Loucy (cell line): Measurements from ENCODE around the gene GPR37.

ENCODE experiments used
- H2AFZ ChIP-seq: fragments of 200-600 bp; sonication (generic); 2 replicates; pipeline ENCODE4 v1.6.0; 2016; ENCODE audit warnings: antibody characterized with exemption, mild to moderate bottlenecking, low read length, moderate library complexity
- H3F3A ChIP-seq: fragments of 200-600 bp; 2 replicates; pipeline ENCODE4 v1.6.0; 2016; ENCODE audit warnings: antibody characterized with exemption, low read depth, mild to moderate bottlenecking
- H3K27me3 ChIP-seq: fragments of 200-600 bp; sonication (generic); 2 replicates; pipeline ENCODE4 v1.6.1; 2014; ENCODE audit warnings: low read length, mild to moderate bottlenecking; ENCODE audit not compliant: insufficient read depth, poor library complexity, severe bottlenecking
- H3K36me3 ChIP-seq: fragments of 200-600 bp; sonication (generic); 2 replicates; pipeline ENCODE4 v1.6.1; 2016; ENCODE audit warnings: low read length; ENCODE audit not compliant: insufficient read depth
- H3K4me1 ChIP-seq: fragments of 200-600 bp; sonication (generic); 2 replicates; pipeline ENCODE4 v1.5.1; 2014; ENCODE audit warnings: low read length, mild to moderate bottlenecking; ENCODE audit not compliant: insufficient read depth, poor library complexity, severe bottlenecking
- H3K4me2 ChIP-seq: fragments of 200-600 bp; sonication (generic); 2 replicates; pipeline ENCODE4 v1.6.0; 2014; ENCODE audit warnings: antibody characterized with exemption, low read length, low read depth, mild to moderate bottlenecking; ENCODE audit not compliant: poor library complexity, severe bottlenecking
- H3K4me3 ChIP-seq: fragments of 200-600 bp; sonication (generic); 2 replicates; pipeline ENCODE4 v1.5.1; 2014; ENCODE audit warnings: low read length, mild to moderate bottlenecking, mixed read lengths; ENCODE audit not compliant: poor library complexity, severe bottlenecking
- H3K79me2 ChIP-seq: fragments of 200-600 bp; sonication (generic); 2 replicates; pipeline ENCODE4 v1.6.1; 2014; ENCODE audit warnings: low read length; ENCODE audit not compliant: insufficient read depth
- H3K9ac ChIP-seq: fragments of 200-600 bp; sonication (generic); 2 replicates; pipeline ENCODE4 v1.6.0; 2014; ENCODE audit warnings: mild to moderate bottlenecking, low read depth, low read length, moderate library complexity; ENCODE audit not compliant: poor library complexity, severe bottlenecking
- H3K9me2 ChIP-seq: fragments of 200-600 bp; sonication (generic); replicated peaks from 2 replicates; pipeline ENCODE4 v1.6.1; 2016; ENCODE audit warnings: low read depth, low read length, mixed read lengths
- H3K9me3 ChIP-seq: fragments of 200-600 bp; sonication (generic); 2 replicates; pipeline ENCODE4 v1.6.1; 2014; ENCODE audit warnings: mild to moderate bottlenecking, antibody characterized with exemption, low read length, low read depth; ENCODE audit not compliant: insufficient read depth
- H4K20me1 ChIP-seq: fragments of 200-600 bp; sonication (generic); 2 replicates; pipeline ENCODE4 v1.6.0; 2014; ENCODE audit warnings: antibody characterized with exemption, low read length, mild to moderate bottlenecking; ENCODE audit not compliant: insufficient read depth, poor library complexity, severe bottlenecking
- CTCF ChIP-seq: fragments of 200-600 bp; sonication (generic); conservative IDR thresholded peaks from 2 replicates; pipeline ENCODE4 v1.5.1; 2014; ENCODE audit warnings: mild to moderate bottlenecking, antibody characterized with exemption, low read length
- EZH2phosphoT487 ChIP-seq: fragments of 200-600 bp; IDR thresholded peaks from 2 replicates; pipeline ENCODE4 v1.6.1; 2018; ENCODE audit warnings: antibody characterized with exemption, mild to moderate bottlenecking, moderate library complexity, borderline replicate concordance

Gene GPR37

DNA sequence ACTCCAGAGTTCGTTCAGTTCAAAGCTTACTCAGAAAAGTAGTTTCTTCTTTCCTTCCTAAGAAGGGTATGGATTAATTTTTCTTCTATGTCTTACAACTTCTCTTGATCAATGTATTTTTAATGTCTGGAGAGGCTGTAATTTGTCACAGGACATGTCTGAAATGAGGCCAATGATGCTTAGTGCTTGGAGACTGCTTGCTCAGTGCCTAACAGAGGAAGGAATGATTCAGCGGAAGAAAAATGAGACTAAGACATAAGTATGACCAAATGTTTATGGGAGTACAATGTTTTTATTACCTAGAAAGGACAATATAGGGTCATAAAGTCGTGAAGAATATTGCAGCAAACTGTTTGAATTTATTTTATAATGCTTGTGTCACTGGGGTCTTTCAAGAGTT lies 43.3 kb downstream of the GPR37 start:
- TF ChIP-seq EZH2phosphoT487, result no peak
- TF ChIP-seq CTCF, result no peak
- Histone ChIP-seq H3K4me3 (no peak overlapping the region), H3K9ac (no peak overlapping the region), H3K4me1 (no peaks in the 10 kb centered on the region), H3K9me3 (no peaks in the 10 kb centered on the region), H4K20me1 (no peaks in the 10 kb centered on the region), H2AFZ (no peak overlapping the region), H3K9me2 (no peaks in the 10 kb centered on the region), H3K36me3 (no peaks in the 10 kb centered on the region), H3F3A (no peaks in the 10 kb centered on the region), H3K27me3 (no peaks in the 10 kb centered on the region), H3K4me2 (no peak overlapping the region), H3K79me2 (no peaks in the 10 kb centered on the region)

GRCh38 chr7:124720195-124720594 lies 45.4 kb downstream of the GPR37 start:
- Histone ChIP-seq H3K4me1 (no peaks in the 10 kb centered on the region), H3K4me3 (no peak overlapping the region), H3K9ac (no peak overlapping the region), H4K20me1 (no peaks in the 10 kb centered on the region), H3K9me3 (no peaks in the 10 kb centered on the region), H3K79me2 (no peaks in the 10 kb centered on the region), H3F3A (no peaks in the 10 kb centered on the region), H2AFZ (no peak overlapping the region), H3K36me3 (no peaks in the 10 kb centered on the region), H3K27me3 (no peaks in the 10 kb centered on the region), H3K4me2 (no peak overlapping the region), H3K9me2 (no peaks in the 10 kb centered on the region)
- TF ChIP-seq EZH2phosphoT487, result no peak
- no peak for TF ChIP-seq CTCF

DNA sequence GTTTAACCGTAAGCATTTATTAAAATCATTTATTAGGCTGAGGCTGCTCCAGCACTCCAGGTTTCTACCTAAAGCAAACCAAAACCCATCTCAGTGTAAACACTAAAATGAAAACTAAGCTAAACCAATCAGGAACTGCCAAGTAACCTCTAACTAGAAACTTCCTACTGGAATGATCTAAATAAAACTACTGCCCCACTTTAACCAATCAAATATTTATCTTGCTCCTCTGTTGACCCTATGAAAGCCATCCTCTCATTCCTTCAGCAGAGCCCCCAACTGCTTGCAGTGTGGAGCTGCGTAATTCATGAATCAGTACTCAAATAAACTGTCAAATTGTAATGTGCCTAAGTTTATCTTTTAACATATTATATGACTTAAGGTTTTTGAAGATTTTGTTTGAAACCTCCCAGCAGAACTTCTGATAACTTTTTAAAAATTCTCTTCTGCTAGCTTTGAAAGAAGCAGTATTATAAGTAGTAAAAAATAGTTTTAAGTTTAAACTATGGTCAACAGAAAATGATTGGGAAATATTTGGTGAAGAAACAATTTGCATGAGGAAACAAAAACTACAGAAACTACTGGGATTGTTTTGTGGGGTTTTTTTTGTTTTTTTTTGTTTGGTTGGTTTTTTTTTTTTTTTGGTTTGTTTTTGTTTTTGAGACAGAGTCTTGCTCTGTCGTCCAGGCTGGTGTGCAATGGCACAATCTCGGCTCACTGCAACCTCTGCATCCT lies 47.4 kb downstream of the GPR37 start:
- no peaks in the 10 kb centered on the region for H3K79me2 ChIP-seq
- TF ChIP-seq CTCF (no peak), EZH2phosphoT487 (no peak)

More for the DNA sequence above, 47.4 kb downstream of the GPR37 start:
- H2AFZ ChIP-seq, result no peak overlapping the region
- no peaks in the 10 kb centered on the region for H4K20me1 ChIP-seq
- H3K4me3 ChIP-seq, result no peak overlapping the region
- no peak overlapping the region for H3K9ac ChIP-seq
- H3K36me3 ChIP-seq, result no peaks in the 10 kb centered on the region
- no peaks in the 10 kb centered on the region for H3K4me1 ChIP-seq
- H3F3A ChIP-seq, result no peaks in the 10 kb centered on the region
- H3K9me2 ChIP-seq, result no peaks in the 10 kb centered on the region
- H3K27me3 ChIP-seq, result no peaks in the 10 kb centered on the region
- H3K4me2 ChIP-seq, result no peak overlapping the region
- 0 out of 2 replicates have a peak, but pooled peaks cover 3% of the 10 kb centered on the region for H3K9me3 ChIP-seq
